IMR-90 (cell line): Measurements from ENCODE around the gene PLXNA3. TPM values are rescaled to one million over a fixed set of nuclear protein-coding genes. Genes with fewer than 3 reads are reported as not detected.

Experiments
- ATAC-seq: fragments of 200-7000 bp; cut with Tn5 transposase; 2 replicates; pipeline ENCODE4 v1.9.1; 2020; ENCODE audit warnings: low read depth, mild to moderate bottlenecking, moderate library complexity
- BruUV-seq: library from RNA; stranded (reverse); fragments of 400-500 nt; replicated peaks from 2 replicates; lab custom pipeline; 2021; lab: Mats Ljungman, UMichigan
- CTCF ChIA-PET: fragments of 300-600 bp; formaldehyde crosslinking; extraction: SDS; loops from one replicate; lab custom pipeline; 2021; ENCODE audit warnings: antibody characterized with exemption; lab: Yijun Ruan, JAX
- POLR2A ChIA-PET: fragments of 300-600 bp; sonication (Branson Sonifier 250); formaldehyde crosslinking; loops from one replicate; lab custom pipeline; 2022; ENCODE audit warnings: antibody characterized with exemption; ENCODE audit not compliant: unreplicated experiment; lab: Charles Lee
- DNase-seq: peaks from one replicate; pipeline ENCODE4 v3.0.0; 2013
- H2AFZ ChIP-seq: replicated peaks from 2 replicates; pipeline ENCODE3; 2013; ENCODE audit warnings: low read length, mild to moderate bottlenecking; ENCODE audit not compliant: poor library complexity
- H2AK5ac ChIP-seq: 2 replicates; pipeline ENCODE4 v1.6.1; 2013; ENCODE audit warnings: low read depth, low read length, inconsistent platforms
- H2AK9ac ChIP-seq: replicated peaks from 2 replicates; pipeline ENCODE3; 2013; ENCODE audit warnings: mild to moderate bottlenecking, low read depth, low read length, moderate library complexity; ENCODE audit not compliant: poor library complexity
- H2BK120ac ChIP-seq: 2 replicates; pipeline ENCODE4 v1.6.1; 2013; ENCODE audit warnings: low read depth, low read length, inconsistent platforms
- H2BK15ac ChIP-seq: 3 replicates; pipeline ENCODE4 v1.6.1; 2013; ENCODE audit warnings: low read depth, low read length, inconsistent platforms
- H2BK20ac ChIP-seq: 2 replicates; pipeline ENCODE4 v1.6.1; 2013; ENCODE audit warnings: low read depth, mild to moderate bottlenecking, inconsistent platforms, low read length, moderate library complexity
- H2BK5ac ChIP-seq: 2 replicates; pipeline ENCODE4 v1.6.1; 2013; ENCODE audit warnings: mild to moderate bottlenecking, low read depth, low read length, inconsistent platforms; ENCODE audit not compliant: poor library complexity, severe bottlenecking
- H3K14ac ChIP-seq: replicated peaks from 2 replicates; pipeline ENCODE4 v1.6.1; 2013; ENCODE audit warnings: low read depth, low read length, inconsistent platforms
- H3K18ac ChIP-seq: 2 replicates; pipeline ENCODE4 v1.6.1; 2013; ENCODE audit warnings: low read depth, low read length, control low read depth
- H3K23ac ChIP-seq: 2 replicates; pipeline ENCODE4 v1.6.1; 2013; ENCODE audit warnings: low read depth, low read length, inconsistent platforms
- H3K27ac ChIP-seq: 2 replicates; pipeline ENCODE4 v1.5.1; 2013; ENCODE audit warnings: mild to moderate bottlenecking, control low read depth, low read length; ENCODE audit not compliant: insufficient read depth
- H3K27me3 ChIP-seq: 2 replicates; pipeline ENCODE4 v1.6.1; 2013; ENCODE audit warnings: low read length; ENCODE audit not compliant: control insufficient read depth, insufficient read depth
- H3K36me3 ChIP-seq: 2 replicates; pipeline ENCODE4 v1.6.1; 2013; ENCODE audit warnings: low read length, mixed read lengths; ENCODE audit not compliant: control insufficient read depth, insufficient read depth
- H3K4ac ChIP-seq: 2 replicates; pipeline ENCODE4 v1.6.1; 2013; ENCODE audit warnings: low read depth, low read length, inconsistent platforms
- H3K4me1 ChIP-seq: 2 replicates; pipeline ENCODE4 v1.6.1; 2013; ENCODE audit warnings: low read length, mixed read lengths; ENCODE audit not compliant: control insufficient read depth, insufficient read depth
- H3K4me2 ChIP-seq: 2 replicates; pipeline ENCODE4 v1.6.1; 2013; ENCODE audit warnings: low read depth, mild to moderate bottlenecking, control low read depth, low read length, moderate library complexity
- H3K4me3 ChIP-seq: 2 replicates; pipeline ENCODE4 v1.5.1; 2013; ENCODE audit warnings: low read depth, mild to moderate bottlenecking, control low read depth, low read length, moderate library complexity; ENCODE audit not compliant: insufficient read depth
- H3K56ac ChIP-seq: 2 replicates; pipeline ENCODE4 v1.6.1; 2013; ENCODE audit warnings: low read length, inconsistent platforms; ENCODE audit not compliant: insufficient read depth; ENCODE audit errors: extremely low read depth
- H3K79me1 ChIP-seq, 2 experiments: 2 replicates each; pipeline ENCODE4 v1.6.1; 2013; ENCODE audit warnings: low read length in 2 of 2, inconsistent platforms in 1 of 2, low read depth in 1 of 2
- H3K9ac ChIP-seq: 2 replicates; pipeline ENCODE4 v1.6.1; 2013; ENCODE audit warnings: low read depth, low read length, control low read depth
- H3K9me1 ChIP-seq: 2 replicates; pipeline ENCODE4 v1.6.1; 2013; ENCODE audit warnings: low read length, inconsistent platforms; ENCODE audit not compliant: insufficient read depth
- H3K9me3 ChIP-seq: 2 replicates; pipeline ENCODE4 v1.6.1; 2013; ENCODE audit warnings: low read length; ENCODE audit not compliant: control insufficient read depth, insufficient read depth
- H4K20me1 ChIP-seq: 2 replicates; pipeline ENCODE4 v1.6.1; 2013; ENCODE audit warnings: low read length, inconsistent platforms; ENCODE audit not compliant: insufficient read depth
- H4K5ac ChIP-seq: 2 replicates; pipeline ENCODE4 v1.6.1; 2013; ENCODE audit warnings: mild to moderate bottlenecking, low read depth, low read length, control low read depth
- H4K8ac ChIP-seq, 2 experiments: 2 replicates each; pipeline ENCODE4 v1.6.1; 2013; ENCODE audit warnings: low read depth in 2 of 2, low read length in 2 of 2, control low read depth in 1 of 2, inconsistent platforms in 1 of 2
- H4K91ac ChIP-seq: 2 replicates; pipeline ENCODE4 v1.6.1; 2013; ENCODE audit warnings: low read depth, low read length, inconsistent platforms; ENCODE audit not compliant: insufficient read depth
- BHLHE40 ChIP-seq: fragments of 150-350 bp; IDR thresholded peaks from 2 replicates; pipeline ENCODE4 v1.6.1; 2016; ENCODE audit warnings: mild to moderate bottlenecking, low read depth, low read length
- ELK1 ChIP-seq: fragments of 150-350 bp; IDR thresholded peaks from 2 replicates; pipeline ENCODE4 v1.6.1; 2016; ENCODE audit warnings: low read depth, mild to moderate bottlenecking, low read length, moderate library complexity, borderline replicate concordance
- MAFK ChIP-seq: IDR thresholded peaks from 2 replicates; pipeline ENCODE4 v1.6.1; 2012; ENCODE audit warnings: low read depth, low read length, improper control_type of control experiment
- MAZ ChIP-seq: IDR thresholded peaks from 2 replicates; pipeline ENCODE4 v1.6.1; 2012; ENCODE audit warnings: low read depth, mild to moderate bottlenecking, low read length, improper control_type of control experiment, moderate library complexity, borderline replicate concordance
- NFE2L2 ChIP-seq: fragments of 150-350 bp; IDR thresholded peaks from 2 replicates; pipeline ENCODE4 v1.6.1; 2016; ENCODE audit warnings: low read depth, mild to moderate bottlenecking, low read length
- POLR2A ChIP-seq: IDR thresholded peaks from 2 replicates; pipeline ENCODE4 v1.6.1; 2012; ENCODE audit warnings: mild to moderate bottlenecking, low read depth, low read length
- RCOR1 ChIP-seq: IDR thresholded peaks from 2 replicates; pipeline ENCODE4 v1.6.1; 2012; ENCODE audit warnings: mild to moderate bottlenecking, low read length, improper control_type of control experiment; ENCODE audit not compliant: insufficient replicate concordance
- RFX5 ChIP-seq: IDR thresholded peaks from 2 replicates; pipeline ENCODE4 v1.8.0; 2012; ENCODE audit warnings: low read depth, mild to moderate bottlenecking, low read length, moderate library complexity
- SMC3 ChIP-seq: fragments of 150-350 bp; IDR thresholded peaks from 2 replicates; pipeline ENCODE4 v1.6.1; 2016; ENCODE audit warnings: low read depth, mild to moderate bottlenecking, antibody characterized with exemption, low read length, moderate library complexity
- USF2 ChIP-seq: fragments of 150-350 bp; IDR thresholded peaks from 2 replicates; pipeline ENCODE4 v1.6.1; 2017; ENCODE audit warnings: mild to moderate bottlenecking, antibody characterized with exemption, low read length, low read depth
- WGBS, 2 experiments: methylation state at CpG; one replicate each; pipeline versions ENCODE4 v1.1.5 to v1.1.7; 2013; ENCODE audit warnings: missing lambda C conversion rate in 2 of 2; ENCODE audit not compliant: insufficient read length in 1 of 2; ENCODE audit errors: extremely low coverage in 2 of 2; 5-methylcytosine and 5-hydroxymethylcytosine counted together
- dilution Hi-C: fragments of 300-500 bp; cut with HindIII; formaldehyde crosslinking; loops from one replicate; pipeline ENCODE4 v1.14.3; 2018; ENCODE audit warnings: low sequenced_read_pairs; ENCODE audit not compliant: unreplicated experiment
- in situ Hi-C: fragments of 300-500 bp; cut with MboI; formaldehyde crosslinking; loops from 3 replicates; pipeline ENCODE4 v1.14.3; 2019; ENCODE audit warnings: low sequenced_read_pairs, inconsistent platforms, mixed read lengths
- intact Hi-C: fragments of 100-400 bp; cut with micrococcal nuclease; formaldehyde crosslinking; loops from 2 replicates; pipeline ENCODE4 v1.10.0; 2022
- polyA plus RNA-seq, 3 experiments: library from polyadenylated mRNA; depleted of rRNA; stranded (reverse); fragments of >200 nt; gene quantifications; 2 replicates each; pipeline ENCODE4 v1.2.3, GENCODE V29; 2012; ENCODE audit warnings: low replicate concordance in 1 of 3
- total RNA-seq: library from RNA; depleted of rRNA; stranded (reverse); fragments of >200 nt; gene quantifications from 2 replicates; pipeline ENCODE4 v1.2.3, GENCODE V29; 2012

The PLXNA3 gene
- total and polyA plus RNA-seq, 2 of the 4 experiments (the other 2 are of a cell fraction): 4.3 to 111 TPM

GRCh38 chrX:154466907-154467306 is 8.8 kb downstream of the PLXNA3 start:
- dilution Hi-C loops (no loop called here), intact Hi-C loops (no loop called here), in situ Hi-C loops (no loop called here)
- H3K4me3 ChIP-seq: no peak overlapping the region
- no peak overlapping the region for H4K5ac ChIP-seq
- H3K9me1 ChIP-seq: no peaks in the 10 kb centered on the region
- peaks cover 82% of the 10 kb centered on the region for H3K36me3 ChIP-seq
- H3K9ac ChIP-seq: no peak overlapping the region
- H2BK20ac ChIP-seq: no peak overlapping the region
- H2BK120ac ChIP-seq: no peak overlapping the region
- no peak overlapping the region for H2AK9ac ChIP-seq
- no TSS peak for BruUV-seq
- 88% methylated on average over 8 of the region's 15 CpGs; no CpG with 5 or more reads in 1 of the 2 experiments for WGBS, 2 experiments
- no peak overlapping the region for H3K18ac ChIP-seq
- no peaks in the 10 kb centered on the region; the same call in 1 of the 2 replicates for H3K9me3 ChIP-seq
- no peak overlapping the region for H3K4ac ChIP-seq
- ATAC-seq: no peak
- no peak overlapping the region for H3K27ac ChIP-seq
- no peak overlapping the region for H3K23ac ChIP-seq
- H4K20me1 ChIP-seq: peaks cover 14% of the 10 kb centered on the region
- no peaks in the 10 kb centered on the region for H3K27me3 ChIP-seq
- no peak overlapping the region for H2BK15ac ChIP-seq
- no peak overlapping the region for H2AFZ ChIP-seq
- H2AK5ac ChIP-seq: no peak overlapping the region
- no peak overlapping the region for H4K91ac ChIP-seq
- H3K4me1 ChIP-seq: no peaks in the 10 kb centered on the region
- CTCF ChIA-PET: no interaction called here
- no peak for TF ChIP-seq RFX5
- TF ChIP-seq RCOR1: no peak
- no peak for TF ChIP-seq BHLHE40
- no peak for TF ChIP-seq NFE2L2
- no peak for TF ChIP-seq MAFK
- no peak for TF ChIP-seq MAZ
- no peak for TF ChIP-seq ELK1
- no peak for TF ChIP-seq USF2
- TF ChIP-seq POLR2A: no peak
- TF ChIP-seq SMC3: no peak
- no peak overlapping the region for H3K56ac ChIP-seq
- H4K8ac ChIP-seq: no peak overlapping the region
- peaks cover 0 to 9% of the 10 kb centered on the region in 2 experiments; a peak in 2 of 4 replicates for H3K79me1 ChIP-seq
- POLR2A ChIA-PET: no interaction called here
- H2BK5ac ChIP-seq: no peak overlapping the region
- no peak overlapping the region for H3K4me2 ChIP-seq
- no peak overlapping the region for H3K14ac ChIP-seq
- no peak for DNase-seq
